A549 treated with Hydrocortisone at 1 μM for 4 hours (cell line): ENCODE data around the gene PHLDA2. TPM values are rescaled to one million over a fixed set of nuclear protein-coding genes. Genes with fewer than 3 reads are reported as not detected.

Experiments used
- total RNA-seq: library from RNA; stranded (reverse); fragments of 200-300 nt; extraction: Qiagen RNA extraction; gene quantifications from 5 replicates; pipeline ENCODE4 v1.2.3, GENCODE V29; 2022

Gene PHLDA2, protein sequence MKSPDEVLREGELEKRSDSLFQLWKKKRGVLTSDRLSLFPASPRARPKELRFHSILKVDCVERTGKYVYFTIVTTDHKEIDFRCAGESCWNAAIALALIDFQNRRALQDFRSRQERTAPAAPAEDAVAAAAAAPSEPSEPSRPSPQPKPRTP
- 83.4 to 114 TPM (median 108 TPM) in 5 replicates for total RNA-seq

DNA sequence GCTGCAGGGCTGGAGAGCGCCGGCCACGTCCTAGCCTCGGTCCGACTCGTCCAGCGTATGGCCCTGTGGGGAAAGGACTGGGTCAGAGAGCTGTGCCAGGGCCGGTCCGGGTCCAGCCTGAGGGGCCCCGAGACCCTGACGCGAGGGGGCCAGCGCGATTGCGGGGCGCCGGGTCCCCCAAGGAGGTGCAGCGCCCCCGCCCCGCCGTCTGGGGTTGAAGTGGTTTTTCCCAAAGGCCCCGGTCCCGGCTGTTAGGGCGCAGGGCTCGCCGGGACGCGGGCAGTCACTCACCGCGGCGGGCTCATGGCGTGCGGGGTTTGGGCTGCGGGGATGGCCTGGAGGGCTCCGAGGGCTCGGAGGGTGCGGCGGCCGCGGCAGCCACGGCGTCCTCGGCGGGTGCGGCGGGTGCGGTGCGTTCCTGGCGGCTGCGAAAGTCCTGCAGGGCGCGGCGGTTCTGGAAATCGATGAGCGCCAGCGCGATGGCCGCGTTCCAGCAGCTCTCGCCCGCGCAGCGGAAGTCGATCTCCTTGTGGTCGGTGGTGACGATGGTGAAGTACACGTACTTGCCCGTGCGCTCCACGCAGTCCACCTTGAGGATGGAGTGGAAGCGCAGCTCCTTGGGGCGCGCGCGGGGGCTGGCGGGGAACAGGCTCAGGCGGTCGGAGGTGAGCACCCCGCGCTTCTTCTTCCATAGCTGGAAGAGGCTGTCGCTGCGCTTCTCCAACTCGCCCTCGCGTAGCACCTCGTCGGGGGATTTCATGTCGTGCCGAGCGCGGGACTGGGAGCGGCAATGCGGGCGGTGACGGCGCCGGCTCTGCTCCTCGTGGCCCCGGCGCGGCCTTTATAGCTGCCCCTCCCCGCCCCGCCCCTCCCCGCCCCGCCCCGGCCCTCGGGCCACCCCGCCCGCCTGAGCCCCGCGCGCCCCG, at the start of gene PHLDA2:
TSS of gene PHLDA2 (minus strand) at position 816 of the 926 bp plus-strand sequence. CDS start at position 760, 56 bp downstream.

DNA sequence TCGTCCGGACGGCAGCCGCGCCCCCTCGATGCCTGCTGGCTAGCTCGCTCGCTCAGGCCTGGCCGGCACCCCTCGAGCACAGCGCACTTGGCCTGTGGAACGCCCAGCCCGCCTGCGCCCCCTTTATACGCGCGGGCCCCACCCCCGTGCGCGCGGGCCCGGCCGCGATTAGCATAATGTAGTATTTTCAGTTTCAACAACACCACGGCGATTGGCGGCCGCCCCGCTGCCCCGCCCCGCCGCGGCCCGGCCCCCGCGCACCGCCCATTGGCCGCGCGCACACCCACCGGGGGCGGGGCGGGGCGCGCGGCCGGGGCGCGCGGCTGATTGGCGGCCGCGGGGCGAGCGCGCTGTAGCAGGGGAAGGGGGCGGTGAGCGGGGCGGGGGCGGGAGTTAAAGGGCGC, 43.5 kb downstream of the PHLDA2 start, which contains the start of gene CDKN1C:
TSS of gene CDKN1C (minus strand) at position 98 of the 404 bp plus-strand sequence. CDS start 319 bp downstream, outside the sequence.

Other genes starting within 250 kb of the PHLDA2 start
- gene KCNQ1OT1, start 229.4 kb downstream of the PHLDA2 start, total RNA-seq = 0.05 to 0.07 TPM (median 0.06 TPM) in 5 replicates
- 7.0 to 10.9 TPM (median 7.9 TPM) in 5 replicates for gene CDKN1C, start 43.6 kb downstream of the PHLDA2 start, total RNA-seq
- 109 to 135 TPM (median 119 TPM) in 5 replicates for gene NAP1L4, start 62.9 kb upstream of the PHLDA2 start, total RNA-seq
- gene CARS1, start 128.0 kb upstream of the PHLDA2 start, total RNA-seq = 55.5 to 64.4 TPM (median 63.2 TPM) in 5 replicates
- gene OSBPL5, start 235.9 kb upstream of the PHLDA2 start, total RNA-seq = 5.9 to 10.0 TPM (median 8.6 TPM) in 5 replicates